Measurements from ENCODE around the gene ZNF236.

The ZNF236 gene

GRCh38 chr18:76866666-76867065 is 44.3 kb downstream of the ZNF236 start:
- intact Hi-C loops (cut with DNase I; ENCODE audit: low total_unique reads): no loop called here
- TF ChIP-seq, protein P1, sequence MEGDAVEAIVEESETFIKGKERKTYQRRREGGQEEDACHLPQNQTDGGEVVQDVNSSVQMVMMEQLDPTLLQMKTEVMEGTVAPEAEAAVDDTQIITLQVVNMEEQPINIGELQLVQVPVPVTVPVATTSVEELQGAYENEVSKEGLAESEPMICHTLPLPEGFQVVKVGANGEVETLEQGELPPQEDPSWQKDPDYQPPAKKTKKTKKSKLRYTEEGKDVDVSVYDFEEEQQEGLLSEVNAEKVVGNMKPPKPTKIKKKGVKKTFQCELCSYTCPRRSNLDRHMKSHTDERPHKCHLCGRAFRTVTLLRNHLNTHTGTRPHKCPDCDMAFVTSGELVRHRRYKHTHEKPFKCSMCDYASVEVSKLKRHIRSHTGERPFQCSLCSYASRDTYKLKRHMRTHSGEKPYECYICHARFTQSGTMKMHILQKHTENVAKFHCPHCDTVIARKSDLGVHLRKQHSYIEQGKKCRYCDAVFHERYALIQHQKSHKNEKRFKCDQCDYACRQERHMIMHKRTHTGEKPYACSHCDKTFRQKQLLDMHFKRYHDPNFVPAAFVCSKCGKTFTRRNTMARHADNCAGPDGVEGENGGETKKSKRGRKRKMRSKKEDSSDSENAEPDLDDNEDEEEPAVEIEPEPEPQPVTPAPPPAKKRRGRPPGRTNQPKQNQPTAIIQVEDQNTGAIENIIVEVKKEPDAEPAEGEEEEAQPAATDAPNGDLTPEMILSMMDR (IDR thresholded peaks at IDR 0.05): no peak
- Histone ChIP-seq H3K9me3 (no peaks in the 10 kb centered on the region), H3K27ac (no peak overlapping the region), H3K27me3 (no peaks in the 10 kb centered on the region), H3K4me1 (no peaks in the 10 kb centered on the region), H3K4me3 (no peak overlapping the region), H3K36me3 (peaks cover 18 to 64% (median 34%) of the 10 kb centered on the region in 3 donors)
- DNase-seq: no peak

DNA sequence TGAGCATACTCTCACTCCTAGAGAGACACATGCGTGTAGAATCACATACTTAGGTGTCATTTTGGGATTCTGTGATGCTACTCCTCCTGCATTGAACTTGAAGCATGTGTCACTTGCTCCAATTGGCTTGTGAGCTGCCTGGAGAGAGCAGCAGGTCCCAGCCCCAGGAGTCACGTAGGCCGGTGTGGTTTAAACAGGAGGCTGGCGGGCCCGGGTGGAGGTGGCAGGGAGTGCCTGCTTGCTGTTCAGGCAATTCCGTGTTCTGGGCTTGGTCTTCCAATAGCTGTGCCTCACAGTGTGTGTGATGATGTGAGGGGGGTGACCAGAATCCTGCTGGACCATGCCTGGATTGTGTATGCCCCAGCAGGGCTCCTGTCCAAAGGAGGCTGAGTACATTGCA is 51.0 kb downstream of the ZNF236 start:
- Histone ChIP-seq H3K4me3 (no peak overlapping the region), H3K4me1 (no peaks in the 10 kb centered on the region), H3K36me3 (peaks cover 17 to 66% (median 30%) of the 10 kb centered on the region in 3 donors), H3K27me3 (no peaks in the 10 kb centered on the region), H3K27ac (no peak overlapping the region), H3K9me3 (no peaks in the 10 kb centered on the region)
- TF ChIP-seq, protein P1 (IDR thresholded peaks at IDR 0.05): no peak
- intact Hi-C loops (cut with DNase I; ENCODE audit: low total_unique reads): loop anchor here (5.0 kb wide), 1 partner anchor 71 kb away; no protein-coding TSS in a partner anchor
- no peak for DNase-seq

DNA sequence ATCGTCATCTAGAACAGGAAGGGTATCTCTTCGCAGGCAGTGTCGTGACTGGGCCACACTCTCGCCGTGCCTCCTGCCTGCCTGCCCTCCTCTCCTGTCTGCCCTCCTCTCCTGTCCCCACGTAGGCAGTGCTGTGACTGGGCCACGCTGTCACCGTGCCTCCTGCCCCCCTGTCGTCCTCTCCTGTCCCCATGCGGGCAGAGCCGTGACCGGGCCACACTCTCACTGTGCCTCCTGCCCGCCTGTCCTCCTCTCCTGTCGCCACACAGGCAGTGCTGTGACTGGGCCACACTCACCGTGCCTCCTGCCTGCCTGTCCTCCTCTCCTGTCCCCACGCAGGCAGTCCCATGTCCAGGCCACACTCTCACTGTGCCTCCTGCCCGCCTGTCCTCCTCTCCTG is 51.4 kb downstream of the ZNF236 start:
- Histone ChIP-seq H3K27ac (no peak overlapping the region), H3K36me3 (peaks cover 17 to 65% (median 27%) of the 10 kb centered on the region in 3 donors), H3K4me3 (no peak overlapping the region), H3K4me1 (no peaks in the 10 kb centered on the region), H3K27me3 (no peaks in the 10 kb centered on the region), H3K9me3 (no peaks in the 10 kb centered on the region)
- DNase-seq: no peak
- intact Hi-C loops (cut with DNase I; ENCODE audit: low total_unique reads): loop anchor here (5.0 kb wide), 1 partner anchor 71 kb away; no protein-coding TSS in a partner anchor
- TF ChIP-seq, protein P1 (IDR thresholded peaks at IDR 0.05): no peak

GRCh38 chr18:76874642-76875389 is 52.5 kb downstream of the ZNF236 start:
- H3K27ac ChIP-seq: no peak overlapping the region
- H3K36me3 ChIP-seq: peaks cover 13 to 54% (median 21%) of the 10 kb centered on the region in 3 donors
- H3K4me1 ChIP-seq: no peaks in the 10 kb centered on the region
- no peaks in the 10 kb centered on the region for H3K9me3 ChIP-seq
- H3K27me3 ChIP-seq: no peaks in the 10 kb centered on the region
- intact Hi-C loops (cut with DNase I; ENCODE audit: low total_unique reads): loop anchor here (5.0 kb wide), 1 partner anchor 73 kb away; no protein-coding TSS in a partner anchor
- no peak for DNase-seq
- TF ChIP-seq, protein P1 (IDR thresholded peaks at IDR 0.05): no peak
- H3K4me3 ChIP-seq: no peak overlapping the region

GRCh38 chr18:76875390-76876325 is 53.3 kb downstream of the ZNF236 start:
- H3K27ac ChIP-seq: no peak overlapping the region
- TF ChIP-seq, protein P1 (IDR thresholded peaks at IDR 0.05): peak; percentile 42 to 49
- DNase-seq: no peak
- H3K27me3 ChIP-seq: no peaks in the 10 kb centered on the region
- H3K36me3 ChIP-seq: peaks cover 15 to 54% (median 22%) of the 10 kb centered on the region in 3 donors
- intact Hi-C loops (cut with DNase I; ENCODE audit: low total_unique reads): no loop called here
- H3K9me3 ChIP-seq: no peaks in the 10 kb centered on the region
- no peaks in the 10 kb centered on the region for H3K4me1 ChIP-seq
- no peak overlapping the region for H3K4me3 ChIP-seq
